Measurements from ENCODE around the gene IFNG-AS1.

DNA sequence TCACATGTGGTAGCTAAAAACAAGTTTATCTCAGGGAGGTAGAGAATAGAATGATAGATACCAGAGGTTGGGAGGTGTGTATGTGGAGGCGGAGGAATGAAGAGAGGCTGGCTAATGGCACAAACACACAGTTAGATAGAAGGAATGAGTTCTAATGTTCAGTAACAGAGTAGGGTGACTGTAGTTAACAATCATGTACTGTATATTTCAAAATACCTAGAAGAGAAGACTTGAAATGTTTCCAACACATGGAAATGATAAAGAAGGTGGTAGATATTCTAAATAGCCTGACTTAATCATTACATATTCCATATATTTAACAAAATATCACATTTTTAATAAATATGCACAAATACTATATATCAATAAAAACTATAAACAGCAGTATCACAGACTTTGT is 8.9 kb upstream of the IFNG-AS1 start:
- no peak for TF ChIP-seq POLR2A (IDR thresholded peaks at IDR 0.05; ENCODE audit: borderline replicate concordance, extremely low read depth, insufficient read depth, insufficient read length)
- no peak for TF ChIP-seq TCF7L2 (IDR thresholded peaks at IDR 0.05; ENCODE audit: borderline replicate concordance, extremely low read depth, insufficient read depth, insufficient read length)
